HEK293 (cell line): ENCODE results near the gene ZER1.
"Not testable (repeated sequence)": the region's sequence is repeated elsewhere in the genome, so short reads cannot be mapped to it uniquely, and the experiment has no call there.

ENCODE experiments used
- CTCF ChIA-PET: fragments of 350-600 bp; formaldehyde crosslinking; extraction: SDS; loops from one replicate; lab custom pipeline; 2021; ENCODE audit warnings: antibody characterized with exemption; lab: Yijun Ruan, JAX
- POLR2A ChIA-PET: fragments of 300-600 bp; formaldehyde crosslinking; extraction: SDS; loops from one replicate; lab custom pipeline; 2020; ENCODE audit warnings: antibody characterized with exemption, inconsistent platforms; lab: Yijun Ruan, JAX
- H3K27ac ChIP-seq: fragments of 200-500 bp; sonication (Bioruptor generic); 2 replicates; pipeline ENCODE4 v1.5.1; 2014; ENCODE audit warnings: low read depth, low read length, control low read depth, inconsistent platforms; ENCODE audit errors: extremely low read depth
- H3K36me3 ChIP-seq, 2 experiments: fragments of 200-500 bp in 1 of 2; sonication (Bioruptor generic) in 1 of 2; 1 replicate in 1 of 2; 2 replicates in 1 of 2; pipeline ENCODE4 v1.5.1; 2014 to 2017; ENCODE audit warnings: inconsistent platforms in 2 of 2, low read length in 2 of 2; ENCODE audit not compliant: control insufficient read depth in 2 of 2, insufficient read depth in 1 of 2
- H3K4me1 ChIP-seq: fragments of 200-500 bp; sonication (Bioruptor generic); 2 replicates; pipeline ENCODE4 v1.5.1; 2014; ENCODE audit warnings: mild to moderate bottlenecking, low read length, inconsistent platforms; ENCODE audit not compliant: control insufficient read depth, insufficient read depth
- H3K4me3 ChIP-seq: 2 replicates; pipeline ENCODE4 v1.5.1; 2011; ENCODE audit warnings: low read depth, mild to moderate bottlenecking, control low read depth, low read length, moderate library complexity
- H3K9me3 ChIP-seq: fragments of 200-500 bp; sonication (Bioruptor generic); 2 replicates; pipeline ENCODE4 v1.5.1; 2014; ENCODE audit warnings: low read depth, low read length, inconsistent platforms; ENCODE audit not compliant: control insufficient read depth, insufficient read depth
- PRDM10 ChIP-seq: fragments of 450-650 bp; formaldehyde crosslinking; IDR thresholded peaks from 2 replicates; pipeline ENCODE4 v1.5.1; 2016; ENCODE audit warnings: missing biosample characterization, missing genetic modification characterization
- SCRT1 ChIP-seq: fragments of 450-650 bp; formaldehyde crosslinking; IDR thresholded peaks from 2 replicates; pipeline ENCODE4 v1.5.1; 2016; ENCODE audit warnings: missing biosample characterization, missing genetic modification characterization, borderline replicate concordance
- SCRT2 ChIP-seq: fragments of 450-650 bp; formaldehyde crosslinking; IDR thresholded peaks from 2 replicates; pipeline ENCODE4 v1.5.1; 2016; ENCODE audit warnings: missing biosample characterization, missing genetic modification characterization
- SETDB1 ChIP-seq: IDR thresholded peaks from one replicate; pipeline ENCODE4 v1.6.1; 2017; ENCODE audit warnings: mild to moderate bottlenecking, low read length, moderate library complexity, mixed read lengths; ENCODE audit not compliant: insufficient read length
- SP7 ChIP-seq: fragments of 450-650 bp; formaldehyde crosslinking; IDR thresholded peaks from 2 replicates; pipeline ENCODE4 v1.5.1; 2016; ENCODE audit warnings: missing biosample characterization, missing genetic modification characterization
- YY2 ChIP-seq: fragments of 450-650 bp; formaldehyde crosslinking; IDR thresholded peaks from 2 replicates; pipeline ENCODE4 v1.5.1; 2016; ENCODE audit warnings: missing biosample characterization, missing genetic modification characterization
- ZBTB1 ChIP-seq: fragments of 450-650 bp; formaldehyde crosslinking; IDR thresholded peaks from 2 replicates; pipeline ENCODE4 v1.5.1; 2016; ENCODE audit warnings: missing biosample characterization, missing genetic modification characterization
- ZBTB8A ChIP-seq: fragments of 450-650 bp; formaldehyde crosslinking; IDR thresholded peaks from 2 replicates; pipeline ENCODE4 v1.5.1; 2016; ENCODE audit warnings: missing biosample characterization, missing genetic modification characterization
- ZEB2 ChIP-seq: fragments of 450-650 bp; formaldehyde crosslinking; IDR thresholded peaks from 2 replicates; pipeline ENCODE4 v1.5.1; 2016; ENCODE audit warnings: missing biosample characterization, missing genetic modification characterization
- ZNF146 ChIP-seq: fragments of 450-650 bp; formaldehyde crosslinking; IDR thresholded peaks from 2 replicates; pipeline ENCODE4 v1.5.1; 2016; ENCODE audit warnings: missing biosample characterization, missing genetic modification characterization
- ZNF184 ChIP-seq: fragments of 450-650 bp; IDR thresholded peaks from 2 replicates; pipeline ENCODE4 v1.5.1; 2018; ENCODE audit warnings: missing biosample characterization, mild to moderate bottlenecking, missing genetic modification characterization
- ZNF221 ChIP-seq: fragments of 450-650 bp; formaldehyde crosslinking; IDR thresholded peaks from 2 replicates; pipeline ENCODE4 v1.5.1; 2017; ENCODE audit warnings: missing biosample characterization, missing genetic modification characterization, borderline replicate concordance
- ZNF292 ChIP-seq: fragments of 450-650 bp; formaldehyde crosslinking; IDR thresholded peaks from 2 replicates; pipeline ENCODE4 v1.5.1; 2016; ENCODE audit warnings: low read depth, missing biosample characterization, missing genetic modification characterization, borderline replicate concordance
- ZNF311 ChIP-seq: fragments of 450-650 bp; formaldehyde crosslinking; IDR thresholded peaks from 2 replicates; pipeline ENCODE4 v1.5.1; 2017; ENCODE audit warnings: missing biosample characterization, missing genetic modification characterization, borderline replicate concordance
- ZNF37A ChIP-seq: fragments of 450-650 bp; IDR thresholded peaks from 2 replicates; pipeline ENCODE4 v1.5.1; 2018; ENCODE audit warnings: missing biosample characterization, missing genetic modification characterization
- ZNF398 ChIP-seq: fragments of 450-650 bp; formaldehyde crosslinking; IDR thresholded peaks from 2 replicates; pipeline ENCODE4 v1.5.1; 2017; ENCODE audit warnings: missing biosample characterization, missing genetic modification characterization
- ZNF549 ChIP-seq: fragments of 450-650 bp; IDR thresholded peaks from 2 replicates; pipeline ENCODE4 v1.5.1; 2018; ENCODE audit warnings: missing biosample characterization, missing genetic modification characterization, mild to moderate bottlenecking, inconsistent platforms, moderate library complexity
- ZNF623 ChIP-seq: fragments of 450-650 bp; formaldehyde crosslinking; IDR thresholded peaks from 2 replicates; pipeline ENCODE4 v1.5.1; 2016; ENCODE audit warnings: missing biosample characterization, missing genetic modification characterization
- ZSCAN5A ChIP-seq: fragments of 450-650 bp; formaldehyde crosslinking; IDR thresholded peaks from 2 replicates; pipeline ENCODE4 v1.5.1; 2016; ENCODE audit warnings: missing biosample characterization, missing genetic modification characterization

Gene ZER1

GRCh38 chr9:128785427-128785826 lies 13.7 kb upstream of the ZER1 start:
- H3K27ac ChIP-seq = no peak overlapping the region
- ChIA-PET CTCF (interaction anchor here (0.7 to 1.4 kb wide), 2 partner anchors 13 to 229 kb away, joined by 3 to 6 read pairs; partner anchors contain the start of gene ZER1), POLR2A (interaction anchor here (0.6 kb wide), 1 partner anchor 82 kb away, joined by 3 read pairs; no protein-coding TSS in a partner anchor)
- no peaks in the 10 kb centered on the region for H3K4me1 ChIP-seq
- TF ChIP-seq ZNF292 (tag by site-specific recombination) = no peak
- peak; percentile 99 for TF ChIP-seq ZNF184 (tag by site-specific recombination)
- TF ChIP-seq, all 188 proteins: peak for 1
- Histone ChIP-seq H3K9me3 (no peaks in the 10 kb centered on the region), H3K4me3 (no peak overlapping the region), H3K36me3 (peaks cover 4 to 15% of the 10 kb centered on the region in 2 experiments; a peak in 2 of 3 replicates)

- no peak overlapping the region for H3K27ac ChIP-seq
- no peak overlapping the region for H3K4me3 ChIP-seq
- POLR2A ChIA-PET = interaction anchor here (0.6 to 1.1 kb wide), 2 partner anchors 36 to 192 kb away, joined by 3 read pairs; partner anchors contain the start of gene ENDOG
- H3K9me3 ChIP-seq = no peaks in the 10 kb centered on the region
- H3K4me1 ChIP-seq = no peaks in the 10 kb centered on the region
- CTCF ChIA-PET = interaction anchor here (0.6 to 1.4 kb wide), 3 partner anchors 13 to 68 kb away, joined by 3 read pairs; no protein-coding TSS in a partner anchor
- TF ChIP-seq ZNF146 (tag by site-specific recombination) (no peak), YY2 (no peak), ZNF221 (tag by site-specific recombination) (no peak), ZBTB8A (no peak), ZNF549 (tag by site-specific recombination) (no peak), ZNF37A (tag by site-specific recombination) (no peak), ZNF292 (tag by site-specific recombination) (no peak), ZNF623 (tag by site-specific recombination) (no peak), ZBTB1 (no peak), SCRT2 (no peak), ZSCAN5A (no peak)
- no peaks in the 10 kb centered on the region for H3K36me3 ChIP-seq
Measured at GRCh38 chr9:128782669-128783068, 10.9 kb upstream of the ZER1 start.

GRCh38 chr9:128781187-128782070 lies 9.7 kb upstream of the ZER1 start:
- Histone ChIP-seq H3K36me3 (no peaks in the 10 kb centered on the region), H3K27ac (no peak overlapping the region), H3K9me3 (no peaks in the 10 kb centered on the region), H3K4me3 (no peak overlapping the region), H3K4me1 (no peaks in the 10 kb centered on the region)
- ChIA-PET CTCF (interaction anchor here (0.7 to 0.8 kb wide), 2 partner anchors 12 to 29 kb away, joined by 3 to 6 read pairs; no protein-coding TSS in a partner anchor), POLR2A (interaction anchor here (1.1 kb wide), 1 partner anchor 37 kb away, joined by 3 read pairs; the partner anchor contains the start of gene ENDOG)
- TF ChIP-seq PRDM10 (tag by site-specific recombination) (no peak), ZEB2 (tag by site-specific recombination) (no peak), ZNF311 (tag by site-specific recombination) (no peak), ZSCAN5A (no peak), SETDB1 (peak; percentile 79), ZNF398 (no peak), SP7 (tag by site-specific recombination) (no peak), SCRT1 (tag by site-specific recombination) (no peak)

- CTCF ChIA-PET, H3K27ac ChIP-seq: not testable (repeated sequence)
Measured at GRCh38 chr9:128780093-128780492, 8.4 kb upstream of the ZER1 start.

More at GRCh38 chr9:128780093-128780492, 8.4 kb upstream of the ZER1 start:
- POLR2A ChIA-PET, H3K36me3 ChIP-seq, H3K4me3 ChIP-seq, H3K9me3 ChIP-seq, H3K4me1 ChIP-seq: not testable (repeated sequence)
